Measurements from ENCODE around the gene UBAC2. TPM values are rescaled to one million over a fixed set of nuclear protein-coding genes. Genes with fewer than 3 reads are reported as not detected.
A peak's percentile ranks its signal among the peaks of the same experiment; 100 is the strongest.

Gene UBAC2
- total RNA-seq, 3 donors from 2014 or later = 57.4 to 74.2 (median 67.5) TPM

- no peak for TF ChIP-seq CTCF (IDR thresholded peaks at IDR 0.05)
- no peaks in the 10 kb centered on the region for H3K9me3 ChIP-seq
- ATAC-seq = no peak
- H3K4me3 ChIP-seq = no peak overlapping the region
- no peak for DNase-seq
- H3K36me3 ChIP-seq (ENCODE audit: low read depth) = no peaks in the 10 kb centered on the region
- intact Hi-C loops (cut with DNase I, micrococcal nuclease) = no loop called here
- H3K4me1 ChIP-seq (ENCODE audit: low read depth) = peaks cover 4% of the 10 kb centered on the region
Measured at GRCh38 chr13:99360696-99361095, 160.0 kb downstream of the UBAC2 start.

- no peak for TF ChIP-seq CTCF (IDR thresholded peaks at IDR 0.05)
- H3K4me1 ChIP-seq (ENCODE audit: low read depth) = no peaks in the 10 kb centered on the region
- H3K9me3 ChIP-seq = no peaks in the 10 kb centered on the region
- intact Hi-C loops (cut with DNase I, micrococcal nuclease) = no loop called here
- no peak overlapping the region for H3K4me3 ChIP-seq
- no peaks in the 10 kb centered on the region for H3K36me3 ChIP-seq (ENCODE audit: low read depth)
- no peak for DNase-seq
- peak; percentile 28 for ATAC-seq
Measured at GRCh38 chr13:99361197-99361596, 160.5 kb downstream of the UBAC2 start.

GRCh38 chr13:99362362-99362761 lies 161.7 kb downstream of the UBAC2 start:
- intact Hi-C loops (cut with DNase I, micrococcal nuclease) = no loop called here
- TF ChIP-seq CTCF (IDR thresholded peaks at IDR 0.05) = no peak
- Histone ChIP-seq H3K4me1 (ENCODE audit: low read depth) (no peaks in the 10 kb centered on the region), H3K9me3 (no peaks in the 10 kb centered on the region), H3K36me3 (ENCODE audit: low read depth) (no peaks in the 10 kb centered on the region), H3K4me3 (no peak overlapping the region)
- no peak for DNase-seq
- ATAC-seq = no peak

GRCh38 chr13:99363391-99363790 lies 162.7 kb downstream of the UBAC2 start:
- no peak for TF ChIP-seq CTCF (IDR thresholded peaks at IDR 0.05)
- Histone ChIP-seq H3K36me3 (ENCODE audit: low read depth) (no peaks in the 10 kb centered on the region), H3K9me3 (no peaks in the 10 kb centered on the region), H3K4me3 (no peak overlapping the region), H3K4me1 (ENCODE audit: low read depth) (no peaks in the 10 kb centered on the region)
- no peak for ATAC-seq
- intact Hi-C loops (cut with DNase I, micrococcal nuclease) = no loop called here
- DNase-seq = no peak

- no peaks in the 10 kb centered on the region for H3K36me3 ChIP-seq (ENCODE audit: low read depth)
- no peak for ATAC-seq
- no peak overlapping the region for H3K4me3 ChIP-seq
- DNase-seq = no peak
- no peaks in the 10 kb centered on the region for H3K9me3 ChIP-seq
- no peak for TF ChIP-seq CTCF (IDR thresholded peaks at IDR 0.05)
- H3K4me1 ChIP-seq (ENCODE audit: low read depth) = no peaks in the 10 kb centered on the region
- intact Hi-C loops (cut with DNase I, micrococcal nuclease) = no loop called here
Measured at GRCh38 chr13:99363949-99364348, 163.3 kb downstream of the UBAC2 start.
